NT2/D1 (cell line): ENCODE data around the gene SMPD2.

ENCODE experiments used
- SUZ12 ChIP-seq: IDR thresholded peaks from 2 replicates; pipeline ENCODE4 v1.6.1; 2011; ENCODE audit not compliant: insufficient read length, insufficient read depth; ENCODE audit errors: extremely low read depth
- YY1 ChIP-seq: IDR thresholded peaks from 2 replicates; pipeline ENCODE4 v1.6.1; 2011; ENCODE audit not compliant: insufficient read length, insufficient read depth
- ZNF274 ChIP-seq: IDR thresholded peaks from 2 replicates; pipeline ENCODE4 v1.6.1; 2011; ENCODE audit warnings: mild to moderate bottlenecking, low read depth, low read length

DNA sequence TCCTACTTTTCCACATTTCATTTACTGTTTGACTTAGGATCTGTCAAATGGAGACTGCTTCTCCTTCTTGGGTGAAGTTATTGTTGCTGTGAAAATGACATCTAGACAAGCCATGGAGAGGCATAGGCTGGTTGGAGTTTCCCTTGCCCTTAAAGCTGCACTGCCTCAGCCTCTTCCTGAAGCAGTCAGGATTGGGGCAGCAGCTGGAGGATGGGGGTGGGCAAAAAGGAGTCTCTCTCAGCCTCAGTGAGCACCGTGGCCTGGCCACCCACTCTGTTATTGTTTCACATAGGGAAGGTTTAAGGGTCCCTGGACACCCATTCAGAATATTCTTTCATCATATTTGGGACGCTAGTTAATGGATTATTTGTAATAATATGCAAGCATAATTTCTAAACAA, 50.2 kb downstream of the SMPD2 start:
- TF ChIP-seq YY1: no peak
- no peak for TF ChIP-seq SUZ12
- TF ChIP-seq ZNF274: no peak
